ENCODE results near the gene PSME3.
"Not testable (repeated sequence)": the region's sequence is repeated elsewhere in the genome, so short reads cannot be mapped to it uniquely, and the experiment has no call there.

Gene PSME3

GRCh38 chr17:42883802-42884558 is 50.8 kb downstream of the PSME3 start:
- H3K27me3 ChIP-seq (replicated peaks; ENCODE audit: control insufficient read depth, insufficient read depth, low read length, poor library complexity, severe bottlenecking) = no peaks in the 10 kb centered on the region
- H3K36me3 ChIP-seq (ENCODE audit: control insufficient read depth, insufficient read depth, low read length) = no peaks in the 10 kb centered on the region
- H3K4me1 ChIP-seq (ENCODE audit: control insufficient read depth, insufficient read depth, low read length, poor library complexity, severe bottlenecking) = no peaks in the 10 kb centered on the region
- DNase-seq = no peak
- no peaks in the 10 kb centered on the region for H3K9me3 ChIP-seq (ENCODE audit: control insufficient read depth, low read length)
- H3K4me3 ChIP-seq (ENCODE audit: insufficient read depth, low read depth, low read length, poor library complexity, severe bottlenecking) = no peak overlapping the region
- H3K27ac ChIP-seq (ENCODE audit: insufficient read depth, low read length, poor library complexity, severe bottlenecking) = no peak overlapping the region

- not testable (repeated sequence) for H3K27ac ChIP-seq (ENCODE audit: insufficient read depth, low read length, poor library complexity, severe bottlenecking); H3K4me3 ChIP-seq (ENCODE audit: insufficient read depth, low read depth, low read length, poor library complexity, severe bottlenecking); H3K27me3 ChIP-seq (replicated peaks; ENCODE audit: control insufficient read depth, insufficient read depth, low read length, poor library complexity, severe bottlenecking); DNase-seq; H3K4me1 ChIP-seq (ENCODE audit: control insufficient read depth, insufficient read depth, low read length, poor library complexity, severe bottlenecking); H3K36me3 ChIP-seq (ENCODE audit: control insufficient read depth, insufficient read depth, low read length); H3K9me3 ChIP-seq (ENCODE audit: control insufficient read depth, low read length)
Observed at GRCh38 chr17:42885806-42886205, 52.6 kb downstream of the PSME3 start.

GRCh38 chr17:42886283-42887176 is 53.3 kb downstream of the PSME3 start:
- Histone ChIP-seq H3K4me3 (ENCODE audit: insufficient read depth, low read depth, low read length, poor library complexity, severe bottlenecking) (no peak overlapping the region), H3K36me3 (ENCODE audit: control insufficient read depth, insufficient read depth, low read length) (no peaks in the 10 kb centered on the region), H3K9me3 (ENCODE audit: control insufficient read depth, low read length) (no peaks in the 10 kb centered on the region), H3K4me1 (ENCODE audit: control insufficient read depth, insufficient read depth, low read length, poor library complexity, severe bottlenecking) (no peaks in the 10 kb centered on the region), H3K27ac (ENCODE audit: insufficient read depth, low read length, poor library complexity, severe bottlenecking) (no peak overlapping the region), H3K27me3 (replicated peaks; ENCODE audit: control insufficient read depth, insufficient read depth, low read length, poor library complexity, severe bottlenecking) (no peaks in the 10 kb centered on the region)
- DNase-seq = no peak

- no peaks in the 10 kb centered on the region for H3K27me3 ChIP-seq (replicated peaks; ENCODE audit: control insufficient read depth, insufficient read depth, low read length, poor library complexity, severe bottlenecking)
- H3K9me3 ChIP-seq (ENCODE audit: control insufficient read depth, low read length) = no peaks in the 10 kb centered on the region
- no peaks in the 10 kb centered on the region for H3K36me3 ChIP-seq (ENCODE audit: control insufficient read depth, insufficient read depth, low read length)
- DNase-seq = no peak
- no peaks in the 10 kb centered on the region for H3K4me1 ChIP-seq (ENCODE audit: control insufficient read depth, insufficient read depth, low read length, poor library complexity, severe bottlenecking)
- no peak overlapping the region for H3K4me3 ChIP-seq (ENCODE audit: insufficient read depth, low read depth, low read length, poor library complexity, severe bottlenecking)
- no peak overlapping the region for H3K27ac ChIP-seq (ENCODE audit: insufficient read depth, low read length, poor library complexity, severe bottlenecking)
Observed at GRCh38 chr17:42889809-42890208, 56.6 kb downstream of the PSME3 start.

- H3K36me3 ChIP-seq (ENCODE audit: control insufficient read depth, insufficient read depth, low read length) = no peaks in the 10 kb centered on the region
- H3K9me3 ChIP-seq (ENCODE audit: control insufficient read depth, low read length) = no peaks in the 10 kb centered on the region
- H3K27me3 ChIP-seq (replicated peaks; ENCODE audit: control insufficient read depth, insufficient read depth, low read length, poor library complexity, severe bottlenecking) = no peaks in the 10 kb centered on the region
- H3K4me1 ChIP-seq (ENCODE audit: control insufficient read depth, insufficient read depth, low read length, poor library complexity, severe bottlenecking) = no peaks in the 10 kb centered on the region
- H3K27ac ChIP-seq (ENCODE audit: insufficient read depth, low read length, poor library complexity, severe bottlenecking) = no peak overlapping the region
- no peak for DNase-seq
- H3K4me3 ChIP-seq (ENCODE audit: insufficient read depth, low read depth, low read length, poor library complexity, severe bottlenecking) = no peak overlapping the region
Observed at GRCh38 chr17:42891539-42892152, 58.4 kb downstream of the PSME3 start.

GRCh38 chr17:42893359-42893758 is 60.2 kb downstream of the PSME3 start:
- no peak overlapping the region for H3K27ac ChIP-seq (ENCODE audit: insufficient read depth, low read length, poor library complexity, severe bottlenecking)
- H3K4me1 ChIP-seq (ENCODE audit: control insufficient read depth, insufficient read depth, low read length, poor library complexity, severe bottlenecking) = no peaks in the 10 kb centered on the region

More at GRCh38 chr17:42893359-42893758, 60.2 kb downstream of the PSME3 start:
- Histone ChIP-seq H3K4me3 (ENCODE audit: insufficient read depth, low read depth, low read length, poor library complexity, severe bottlenecking) (no peak overlapping the region), H3K36me3 (ENCODE audit: control insufficient read depth, insufficient read depth, low read length) (no peaks in the 10 kb centered on the region), H3K9me3 (ENCODE audit: control insufficient read depth, low read length) (no peaks in the 10 kb centered on the region), H3K27me3 (replicated peaks; ENCODE audit: control insufficient read depth, insufficient read depth, low read length, poor library complexity, severe bottlenecking) (no peaks in the 10 kb centered on the region)
- DNase-seq = no peak
